Mononuclear cell (primary cell): ENCODE results near the gene RBM22. TPM values are rescaled to one million over a fixed set of nuclear protein-coding genes. Genes with fewer than 3 reads are reported as not detected.

Source experiments
- H3K27me3 ChIP-seq: 2 replicates; pipeline ENCODE4 v1.6.0; 2011; ENCODE audit warnings: low read length, control low read depth; ENCODE audit not compliant: insufficient read depth
- H3K4me1 ChIP-seq: 2 replicates; pipeline ENCODE4 v1.5.1; 2011; ENCODE audit warnings: mild to moderate bottlenecking, low read length, control low read depth; ENCODE audit not compliant: insufficient read depth
- H3K4me3 ChIP-seq: 2 replicates; pipeline ENCODE4 v1.5.1; 2011; ENCODE audit warnings: mild to moderate bottlenecking, low read length, moderate library complexity
- H3K9me3 ChIP-seq: 2 replicates; pipeline ENCODE4 v1.5.1; 2011; ENCODE audit warnings: low read depth, mild to moderate bottlenecking, control low read depth, low read length
- total RNA-seq: library from RNA; depleted of rRNA; stranded (reverse); fragments of >200 nt; gene quantifications from one replicate; pipeline ENCODE4 v1.2.3, GENCODE V29; 2012

Gene RBM22
- total RNA-seq, 1 donor = 60.0 TPM

GRCh38 chr5:150692276-150692675 is 8.6 kb downstream of the RBM22 start:
- Histone ChIP-seq H3K4me3 (no peak overlapping the region), H3K27me3 (no peaks in the 10 kb centered on the region), H3K4me1 (no peaks in the 10 kb centered on the region), H3K9me3 (no peaks in the 10 kb centered on the region)

GRCh38 chr5:150690760-150691159 is 10.1 kb downstream of the RBM22 start:
- Histone ChIP-seq H3K27me3 (no peaks in the 10 kb centered on the region), H3K4me3 (no peak overlapping the region), H3K4me1 (no peaks in the 10 kb centered on the region), H3K9me3 (no peaks in the 10 kb centered on the region)

DNA sequence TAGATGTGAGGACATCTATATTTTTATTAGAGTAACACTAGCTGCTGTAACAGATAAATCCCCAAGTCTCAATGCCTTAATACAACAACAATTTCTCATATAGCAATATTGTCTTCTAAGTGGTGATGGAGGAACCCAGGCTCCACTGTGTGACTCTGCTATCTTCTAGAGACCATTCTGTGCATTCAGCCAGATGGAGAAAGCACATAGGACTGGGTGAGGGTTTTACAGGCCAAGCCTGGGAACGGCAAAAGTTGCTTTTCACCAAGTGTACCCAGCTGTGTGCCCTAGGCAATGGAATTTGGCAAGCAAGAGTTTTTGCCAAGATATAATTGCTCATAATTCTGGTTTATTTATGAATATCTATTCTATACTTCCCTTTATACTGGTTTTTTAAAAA is 11.7 kb downstream of the RBM22 start:
- Histone ChIP-seq H3K4me1 (no peaks in the 10 kb centered on the region), H3K4me3 (no peak overlapping the region), H3K27me3 (no peaks in the 10 kb centered on the region), H3K9me3 (no peaks in the 10 kb centered on the region)

- Histone ChIP-seq H3K27me3 (no peaks in the 10 kb centered on the region), H3K4me1 (peaks cover 11% of the 10 kb centered on the region), H3K4me3 (no peak overlapping the region), H3K9me3 (no peaks in the 10 kb centered on the region)
Observed at GRCh38 chr5:150676578-150676977, 24.3 kb downstream of the RBM22 start.

GRCh38 chr5:150675069-150675468 is 25.8 kb downstream of the RBM22 start:
- H3K9me3 ChIP-seq = no peaks in the 10 kb centered on the region
- no peak overlapping the region for H3K4me3 ChIP-seq
- peaks cover 12% of the 10 kb centered on the region for H3K27me3 ChIP-seq
- peaks cover 15% of the 10 kb centered on the region for H3K4me1 ChIP-seq

DNA sequence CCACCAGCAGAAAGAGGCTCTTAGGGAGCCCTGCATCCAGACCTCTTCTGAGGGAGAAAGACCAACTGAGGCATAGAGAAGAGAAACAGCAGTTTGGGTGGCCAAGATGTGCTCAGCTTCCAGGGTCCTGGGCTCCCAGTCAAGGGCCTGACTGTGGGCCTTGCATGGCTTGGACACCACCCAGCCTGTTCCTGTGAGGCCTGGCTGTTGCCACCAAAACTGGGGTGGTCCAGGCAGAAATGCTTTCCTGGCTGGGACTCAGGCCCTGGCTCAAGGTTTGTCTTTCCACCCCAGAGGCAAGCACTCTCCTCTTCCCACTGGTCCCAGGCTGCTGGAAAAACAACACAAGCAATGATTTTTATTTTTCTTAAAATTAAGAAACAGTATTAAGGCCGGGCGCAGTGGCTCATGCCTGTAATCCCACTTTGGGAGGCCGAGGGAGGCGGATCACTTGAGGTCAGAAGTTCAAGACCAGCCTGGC is 26.5 kb downstream of the RBM22 start:
- Histone ChIP-seq H3K4me3 (no peak overlapping the region), H3K9me3 (no peaks in the 10 kb centered on the region), H3K4me1 (peaks cover 15% of the 10 kb centered on the region), H3K27me3 (peaks cover 15% of the 10 kb centered on the region)

DNA sequence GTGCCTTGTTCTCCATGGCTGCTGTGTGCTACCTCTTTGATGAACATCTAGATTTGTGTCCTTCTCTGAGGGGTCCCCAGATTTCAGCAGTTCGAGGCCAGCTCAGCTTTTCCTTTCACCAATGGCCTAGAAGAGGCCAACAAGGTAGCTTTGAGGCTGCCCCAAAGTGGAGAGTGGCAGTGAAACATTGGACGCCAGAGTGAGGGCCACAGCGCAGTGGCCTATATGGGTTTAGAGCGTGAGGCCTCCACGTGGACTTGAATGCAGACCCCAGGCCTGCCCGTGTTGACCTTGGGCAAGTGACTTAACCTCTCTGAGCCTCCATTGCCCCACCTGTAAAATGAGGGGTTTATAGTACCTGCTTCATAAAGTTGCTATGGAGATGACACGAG is 28.0 kb downstream of the RBM22 start:
- Histone ChIP-seq H3K4me1 (peaks cover 15% of the 10 kb centered on the region), H3K4me3 (no peak overlapping the region), H3K27me3 (peaks cover 15% of the 10 kb centered on the region), H3K9me3 (no peaks in the 10 kb centered on the region)

DNA sequence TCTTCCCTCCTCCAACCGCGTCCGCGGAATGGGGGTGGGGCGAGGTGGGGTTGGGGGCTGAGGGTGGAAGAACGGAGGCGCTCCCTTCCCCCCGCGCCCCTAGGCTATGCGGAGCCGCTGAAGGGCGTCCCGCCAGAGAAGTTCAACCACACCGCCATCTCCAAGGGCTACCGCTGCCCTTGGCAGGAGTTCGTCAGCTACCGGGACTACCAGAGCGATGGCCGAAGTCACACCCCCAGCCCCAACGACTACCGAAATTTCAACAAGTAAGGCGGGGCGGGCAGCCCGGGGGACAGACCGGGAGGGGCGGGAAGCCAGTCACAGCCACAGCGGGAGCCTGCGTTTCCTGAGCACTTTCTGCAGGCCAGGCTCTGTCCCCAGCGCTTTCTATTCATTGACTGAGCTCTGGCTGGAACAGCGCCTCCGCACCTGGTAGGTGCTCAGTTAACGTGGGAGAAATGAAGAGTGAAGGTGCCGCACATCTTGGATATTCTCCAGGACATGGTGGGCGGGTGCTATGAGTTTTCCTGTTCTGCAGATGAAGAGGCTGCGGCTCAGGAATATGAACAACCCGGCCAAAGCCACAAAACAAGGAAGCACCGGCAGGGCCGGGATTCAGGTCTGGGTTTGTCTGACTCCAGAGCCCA is 28.5 kb downstream of the RBM22 start:
- no peaks in the 10 kb centered on the region for H3K9me3 ChIP-seq
- H3K4me1 ChIP-seq = peaks cover 15% of the 10 kb centered on the region
- peak overlapping the region; percentile 24 for H3K4me3 ChIP-seq
- H3K27me3 ChIP-seq = peaks cover 15% of the 10 kb centered on the region

DNA sequence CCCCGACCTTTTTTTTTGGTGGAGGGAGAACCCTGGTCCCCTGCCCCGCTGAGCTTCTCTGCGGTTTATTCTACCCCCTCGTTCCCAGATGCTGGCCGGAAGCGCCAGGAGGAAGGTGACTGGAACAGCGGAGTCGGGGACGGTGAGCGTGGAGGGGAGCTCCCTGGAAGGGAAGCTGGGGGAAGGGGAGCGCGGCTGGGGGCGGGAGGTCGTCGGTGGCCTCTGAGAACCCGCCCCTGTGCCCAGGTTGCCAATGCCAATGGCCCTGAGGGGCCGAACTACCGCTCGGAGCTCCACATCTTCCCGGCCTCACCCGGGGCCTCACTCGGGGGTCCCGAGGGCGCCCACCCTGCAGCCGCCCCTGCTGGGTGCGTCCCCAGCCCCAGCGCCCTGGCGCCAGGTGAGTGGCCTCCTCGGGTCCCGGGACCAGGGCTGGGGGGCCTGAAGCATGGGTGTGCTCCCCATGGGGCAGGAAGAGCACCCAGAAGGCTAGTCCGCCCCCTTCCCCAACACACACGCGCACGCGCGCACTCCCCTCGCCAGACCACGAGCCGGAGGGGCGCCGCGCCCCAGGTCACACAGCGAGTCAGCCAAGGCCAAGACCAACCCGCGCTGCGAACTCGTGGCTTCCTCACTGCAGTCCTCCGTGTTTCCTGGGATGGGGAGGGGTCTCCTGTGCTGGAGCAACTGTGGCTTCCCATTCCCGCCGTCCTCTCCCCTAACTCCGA is 29.2 kb downstream of the RBM22 start:
- H3K4me1 ChIP-seq = peaks cover 15% of the 10 kb centered on the region
- peaks cover 15% of the 10 kb centered on the region for H3K27me3 ChIP-seq
- H3K9me3 ChIP-seq = no peaks in the 10 kb centered on the region
- H3K4me3 ChIP-seq = peak overlapping the region; percentile 24

- Histone ChIP-seq H3K4me1 (peaks cover 15% of the 10 kb centered on the region), H3K4me3 (no peak overlapping the region), H3K9me3 (no peaks in the 10 kb centered on the region), H3K27me3 (peaks cover 15% of the 10 kb centered on the region)
Observed at GRCh38 chr5:150670948-150671310, 29.9 kb downstream of the RBM22 start.

GRCh38 chr5:150670275-150670947 is 30.5 kb downstream of the RBM22 start:
- Histone ChIP-seq H3K9me3 (no peaks in the 10 kb centered on the region), H3K4me3 (no peak overlapping the region), H3K27me3 (peaks cover 15% of the 10 kb centered on the region), H3K4me1 (peaks cover 15% of the 10 kb centered on the region)

- no peaks in the 10 kb centered on the region for H3K4me1 ChIP-seq
- peaks cover 3% of the 10 kb centered on the region for H3K27me3 ChIP-seq
- H3K4me3 ChIP-seq = no peak overlapping the region
- no peaks in the 10 kb centered on the region for H3K9me3 ChIP-seq
Observed at GRCh38 chr5:150665044-150665443, 35.8 kb downstream of the RBM22 start.

DNA sequence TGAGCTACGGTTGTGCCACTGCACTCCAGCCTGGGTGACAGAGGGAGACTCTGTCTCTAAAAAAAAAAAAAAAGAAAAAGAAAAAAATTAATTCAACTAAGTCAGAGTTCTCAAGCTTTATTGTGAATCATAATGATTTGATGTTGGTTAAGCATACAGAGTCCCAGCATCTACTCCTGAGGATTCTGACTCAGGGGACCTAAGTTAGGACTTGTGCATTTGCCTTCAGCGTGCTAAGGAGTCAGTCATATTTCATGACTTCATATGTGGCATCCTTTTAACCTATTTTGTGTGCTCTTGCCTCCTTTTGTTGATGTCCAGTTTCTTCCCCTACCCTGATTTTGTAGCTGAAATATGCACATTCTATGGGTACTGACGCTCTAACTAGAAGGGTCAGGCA is 36.9 kb downstream of the RBM22 start:
- H3K4me1 ChIP-seq = no peaks in the 10 kb centered on the region
- no peaks in the 10 kb centered on the region for H3K9me3 ChIP-seq
- H3K27me3 ChIP-seq = no peaks in the 10 kb centered on the region
- H3K4me3 ChIP-seq = no peak overlapping the region

GRCh38 chr5:150662731-150663516 is 37.9 kb downstream of the RBM22 start:
- no peaks in the 10 kb centered on the region for H3K27me3 ChIP-seq
- no peak overlapping the region for H3K4me3 ChIP-seq
- no peaks in the 10 kb centered on the region for H3K9me3 ChIP-seq
- H3K4me1 ChIP-seq = no peaks in the 10 kb centered on the region
